Measurements from ENCODE around the gene LASP1.
"Not testable (repeated sequence)": the region's sequence is repeated elsewhere in the genome, so short reads cannot be mapped to it uniquely, and the experiment has no call there.

Gene LASP1

GRCh38 chr17:38940404-38940803, 70.5 kb downstream of the LASP1 start:
- no peak for DNase-seq

- DNase-seq = peak; percentile 9
Measured at GRCh38 chr17:38942696-38943334, 73.0 kb downstream of the LASP1 start.

- DNase-seq = no peak
Measured at GRCh38 chr17:38943607-38944006, 73.7 kb downstream of the LASP1 start.

GRCh38 chr17:38947189-38947588, 77.3 kb downstream of the LASP1 start:
- no peak for DNase-seq

GRCh38 chr17:38953800-38954199, 83.9 kb downstream of the LASP1 start:
- not testable (repeated sequence) for DNase-seq

GRCh38 chr17:38958326-38958725, 88.5 kb downstream of the LASP1 start:
- no peak for DNase-seq

DNA sequence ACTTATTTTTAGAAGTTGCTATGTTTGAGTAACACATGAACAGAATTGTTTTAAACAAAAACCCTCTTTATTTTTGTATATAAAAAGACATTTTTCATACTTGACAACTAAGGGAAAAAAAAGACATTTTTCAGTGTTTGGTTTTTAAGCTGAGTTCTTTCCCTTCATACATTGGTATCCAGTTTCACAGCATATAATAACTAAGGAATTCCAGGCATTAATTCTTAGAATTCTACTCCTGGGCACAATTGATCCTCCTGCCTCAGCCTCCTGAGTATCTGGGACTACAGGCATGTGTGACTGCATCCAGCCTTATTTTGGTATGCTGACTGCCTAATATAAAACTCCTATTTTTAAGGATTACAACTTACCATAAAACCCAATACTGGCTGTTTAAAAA, 88.9 kb downstream of the LASP1 start:
- no peak for DNase-seq

GRCh38 chr17:38959508-38959907, 89.7 kb downstream of the LASP1 start:
- no peak for DNase-seq

DNA sequence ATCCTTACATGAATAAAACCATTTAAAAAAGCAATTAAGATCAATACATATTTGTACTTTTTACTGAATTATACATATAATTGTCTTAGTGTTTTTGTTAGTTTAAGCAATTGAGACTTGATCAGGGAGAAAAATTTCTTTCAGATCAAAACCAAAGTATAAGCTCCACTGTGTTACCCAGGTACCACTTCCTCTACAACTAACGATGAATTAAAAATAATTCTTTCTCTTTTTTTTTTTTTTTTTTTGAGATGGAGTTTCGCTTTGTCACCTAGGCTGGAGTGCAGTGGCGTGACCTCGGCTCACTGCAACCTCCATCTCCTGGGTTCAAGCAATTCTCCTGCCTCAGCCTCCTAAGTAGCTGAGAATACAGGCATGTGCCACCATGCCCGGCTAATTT, 90.5 kb downstream of the LASP1 start:
- no peak for DNase-seq

DNA sequence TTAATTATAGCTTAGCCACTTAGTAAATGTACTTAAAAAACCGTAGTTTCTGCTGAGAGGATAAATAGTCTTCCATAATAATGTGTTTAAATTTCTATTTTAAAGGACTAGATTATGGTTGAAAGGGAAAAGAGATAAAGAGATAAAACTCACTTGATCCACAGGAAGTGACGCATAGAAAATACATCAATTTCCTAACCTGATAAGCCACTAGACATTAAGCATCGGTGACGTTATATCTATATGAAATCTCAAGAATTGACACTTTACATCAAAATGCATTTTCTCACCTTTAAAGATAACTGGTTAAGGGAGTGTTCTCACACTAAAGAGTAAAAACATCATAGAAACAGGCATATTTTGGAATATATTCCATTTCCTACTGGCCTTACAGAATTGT, 91.6 kb downstream of the LASP1 start:
- no peak for DNase-seq

DNA sequence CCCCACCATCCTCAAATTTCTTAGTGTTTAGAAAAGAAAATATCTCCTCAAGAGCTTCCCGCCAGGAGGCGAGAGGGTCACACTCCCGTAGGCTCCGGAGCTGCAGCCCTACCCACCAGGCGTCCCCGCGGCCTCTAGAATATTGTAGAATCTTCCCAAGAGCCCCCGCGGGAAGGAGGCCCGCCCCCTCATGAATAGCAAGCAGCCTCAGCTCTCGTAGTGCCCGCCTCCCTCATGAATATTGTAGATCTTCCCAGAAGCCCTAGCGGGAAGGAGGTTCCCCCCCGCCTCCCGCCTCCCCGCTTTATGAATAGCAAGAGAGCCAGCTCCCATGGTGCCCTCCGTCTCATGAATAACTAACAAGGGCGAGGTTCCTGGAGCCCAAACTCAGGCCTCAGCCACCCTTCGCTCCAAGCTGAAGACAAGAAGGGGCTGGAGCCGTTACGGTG, 97.5 kb downstream of the LASP1 start, which contains the start of gene FBXO47:
TSS of gene FBXO47 (minus strand) at position 114 of the 449 bp plus-strand sequence. CDS start 4,378 bp downstream, outside the sequence.
- no peak for DNase-seq

GRCh38 chr17:38969281-38969680, 99.4 kb downstream of the LASP1 start:
- no peak for DNase-seq

- no peak for DNase-seq
Measured at GRCh38 chr17:38970128-38970527, 100.3 kb downstream of the LASP1 start.

- DNase-seq = no peak
Measured at GRCh38 chr17:38970804-38971203, 100.9 kb downstream of the LASP1 start.
